GM18870 (cell line): ENCODE results near the gene KLHL10.
"Not testable (repeated sequence)": the region's sequence is repeated elsewhere in the genome, so short reads cannot be mapped to it uniquely, and the experiment has no call there.

Source experiments
- ATAC-seq: cut with Tn5 transposase; IDR thresholded peaks from one replicate; pipeline ENCODE4 v1.9.1; 2021; ENCODE audit warnings: moderate library complexity; ENCODE audit not compliant: unreplicated experiment

The KLHL10 gene

GRCh38 chr17:41849251-41849990 lies 11.8 kb downstream of the KLHL10 start:
- ATAC-seq = no peak

GRCh38 chr17:41851382-41851781 lies 13.8 kb downstream of the KLHL10 start:
- not testable (repeated sequence) for ATAC-seq

- no peak for ATAC-seq
Observed at GRCh38 chr17:41860254-41860931, 22.8 kb downstream of the KLHL10 start.

- ATAC-seq = no peak
Observed at GRCh38 chr17:41863074-41863848, 25.6 kb downstream of the KLHL10 start.

GRCh38 chr17:41864498-41864835 lies 26.8 kb downstream of the KLHL10 start:
- ATAC-seq = no peak

GRCh38 chr17:41864836-41865595 lies 27.4 kb downstream of the KLHL10 start, which contains the start of gene KLHL11:
KLHL11 (minus strand) TSS chr17:41865423; CDS start chr17:41865370, 53 bp downstream.
- peak; percentile 81 for ATAC-seq

- ATAC-seq = no peak
Observed at GRCh38 chr17:41865596-41865893, 27.9 kb downstream of the KLHL10 start.

GRCh38 chr17:41868568-41868967 lies 30.9 kb downstream of the KLHL10 start:
- ATAC-seq = no peak

GRCh38 chr17:41869426-41869825 lies 31.8 kb downstream of the KLHL10 start:
- no peak for ATAC-seq

GRCh38 chr17:41870097-41870496 lies 32.5 kb downstream of the KLHL10 start:
- ATAC-seq = no peak

- no peak for ATAC-seq
Observed at GRCh38 chr17:41870627-41871026, 33.0 kb downstream of the KLHL10 start.

- no peak for ATAC-seq
Observed at GRCh38 chr17:41871789-41872188, 34.2 kb downstream of the KLHL10 start.

- ATAC-seq = no peak
Observed at GRCh38 chr17:41873559-41874292, 36.1 kb downstream of the KLHL10 start.

- ATAC-seq = not testable (repeated sequence)
Observed at GRCh38 chr17:41874293-41874670, 36.7 kb downstream of the KLHL10 start.

- no peak for ATAC-seq
Observed at GRCh38 chr17:41880130-41880529, 42.5 kb downstream of the KLHL10 start.

- ATAC-seq = no peak
Observed at GRCh38 chr17:41882756-41883155, 45.1 kb downstream of the KLHL10 start.

GRCh38 chr17:41885733-41886132 lies 48.1 kb downstream of the KLHL10 start:
- ATAC-seq = no peak

GRCh38 chr17:41888332-41888965 lies 50.8 kb downstream of the KLHL10 start:
- no peak for ATAC-seq

GRCh38 chr17:41891135-41892020 lies 53.8 kb downstream of the KLHL10 start:
- no peak for ATAC-seq
